T1000 (cell line): ENCODE results near the gene MOV10L1.

Experiments used
- DNase-seq: peaks from one replicate; lab custom pipeline; 2025; ENCODE audit warnings: mixed read lengths; lab: John Stamatoyannopoulos, UW

MOV10L1 gene

GRCh38 chr22:50058906-50059880, 30.6 kb upstream of the MOV10L1 start:
- DNase-seq = no peak

GRCh38 chr22:50059881-50060262, 29.9 kb upstream of the MOV10L1 start:
- DNase-seq = no peak

- DNase-seq = no peak
Measured at GRCh38 chr22:50060441-50061140, 29.2 kb upstream of the MOV10L1 start.

GRCh38 chr22:50061141-50061823, 28.5 kb upstream of the MOV10L1 start:
- DNase-seq = no peak

- DNase-seq = no peak
Measured at GRCh38 chr22:50061824-50062355, 27.9 kb upstream of the MOV10L1 start.

GRCh38 chr22:50062509-50063135, 27.2 kb upstream of the MOV10L1 start:
- no peak for DNase-seq

- no peak for DNase-seq
Measured at GRCh38 chr22:50063589-50064393, 26.0 kb upstream of the MOV10L1 start.

GRCh38 chr22:50064453-50064852, 25.4 kb upstream of the MOV10L1 start:
- no peak for DNase-seq

GRCh38 chr22:50067244-50067643, 22.6 kb upstream of the MOV10L1 start:
- no peak for DNase-seq

GRCh38 chr22:50068096-50068495, 21.7 kb upstream of the MOV10L1 start:
- DNase-seq = no peak

- no peak for DNase-seq
Measured at GRCh38 chr22:50070366-50070765, 19.4 kb upstream of the MOV10L1 start.

- no peak for DNase-seq
Measured at GRCh38 chr22:50071432-50072166, 18.2 kb upstream of the MOV10L1 start.

GRCh38 chr22:50072167-50072555, 17.6 kb upstream of the MOV10L1 start:
- no peak for DNase-seq

GRCh38 chr22:50072714-50073538, 16.9 kb upstream of the MOV10L1 start:
- DNase-seq = no peak

GRCh38 chr22:50074056-50074455, 15.8 kb upstream of the MOV10L1 start:
- DNase-seq = no peak

GRCh38 chr22:50074551-50075530, 15.0 kb upstream of the MOV10L1 start:
- no peak for DNase-seq

- no peak for DNase-seq
Measured at GRCh38 chr22:50076646-50077535, 12.9 kb upstream of the MOV10L1 start.
